GM12892 (cell line): ENCODE results near the gene RIN2. TPM values are rescaled to one million over a fixed set of nuclear protein-coding genes. Genes with fewer than 3 reads are reported as not detected.

Experiments used
- DNase-seq: peaks from one replicate; pipeline ENCODE4 v3.0.0; 2011; ENCODE audit not compliant: insufficient read length
- FAIRE-seq: peaks from 2 replicates; lab custom pipeline; 2011; peaks lifted over from hg19 to GRCh38; lab: Jason Lieb, UNC
- POLR2A ChIP-seq: IDR thresholded peaks from 2 replicates; pipeline ENCODE4 v1.6.1; 2011; ENCODE audit warnings: low read depth, low read length, control low read depth
- POLR2AphosphoS5 ChIP-seq: IDR thresholded peaks from 2 replicates; pipeline ENCODE4 v1.6.1; 2011; ENCODE audit warnings: low read depth, low read length, control low read depth
- TAF1 ChIP-seq: IDR thresholded peaks from 2 replicates; pipeline ENCODE4 v1.6.1; 2011; ENCODE audit warnings: low read depth, mild to moderate bottlenecking, control low read depth, low read length, borderline replicate concordance
- polyA plus RNA-seq: library from polyadenylated mRNA; unstranded; fragments of >200 nt; gene quantifications from one replicate; pipeline ENCODE4 v1.2.1, GENCODE V29; 2012; ENCODE audit warnings: missing spikeins, inconsistent platforms; ENCODE audit not compliant: missing spikeins

RIN2 gene, protein sequence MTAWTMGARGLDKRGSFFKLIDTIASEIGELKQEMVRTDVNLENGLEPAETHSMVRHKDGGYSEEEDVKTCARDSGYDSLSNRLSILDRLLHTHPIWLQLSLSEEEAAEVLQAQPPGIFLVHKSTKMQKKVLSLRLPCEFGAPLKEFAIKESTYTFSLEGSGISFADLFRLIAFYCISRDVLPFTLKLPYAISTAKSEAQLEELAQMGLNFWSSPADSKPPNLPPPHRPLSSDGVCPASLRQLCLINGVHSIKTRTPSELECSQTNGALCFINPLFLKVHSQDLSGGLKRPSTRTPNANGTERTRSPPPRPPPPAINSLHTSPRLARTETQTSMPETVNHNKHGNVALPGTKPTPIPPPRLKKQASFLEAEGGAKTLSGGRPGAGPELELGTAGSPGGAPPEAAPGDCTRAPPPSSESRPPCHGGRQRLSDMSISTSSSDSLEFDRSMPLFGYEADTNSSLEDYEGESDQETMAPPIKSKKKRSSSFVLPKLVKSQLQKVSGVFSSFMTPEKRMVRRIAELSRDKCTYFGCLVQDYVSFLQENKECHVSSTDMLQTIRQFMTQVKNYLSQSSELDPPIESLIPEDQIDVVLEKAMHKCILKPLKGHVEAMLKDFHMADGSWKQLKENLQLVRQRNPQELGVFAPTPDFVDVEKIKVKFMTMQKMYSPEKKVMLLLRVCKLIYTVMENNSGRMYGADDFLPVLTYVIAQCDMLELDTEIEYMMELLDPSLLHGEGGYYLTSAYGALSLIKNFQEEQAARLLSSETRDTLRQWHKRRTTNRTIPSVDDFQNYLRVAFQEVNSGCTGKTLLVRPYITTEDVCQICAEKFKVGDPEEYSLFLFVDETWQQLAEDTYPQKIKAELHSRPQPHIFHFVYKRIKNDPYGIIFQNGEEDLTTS
- polyA plus RNA-seq, result not detected

DNA sequence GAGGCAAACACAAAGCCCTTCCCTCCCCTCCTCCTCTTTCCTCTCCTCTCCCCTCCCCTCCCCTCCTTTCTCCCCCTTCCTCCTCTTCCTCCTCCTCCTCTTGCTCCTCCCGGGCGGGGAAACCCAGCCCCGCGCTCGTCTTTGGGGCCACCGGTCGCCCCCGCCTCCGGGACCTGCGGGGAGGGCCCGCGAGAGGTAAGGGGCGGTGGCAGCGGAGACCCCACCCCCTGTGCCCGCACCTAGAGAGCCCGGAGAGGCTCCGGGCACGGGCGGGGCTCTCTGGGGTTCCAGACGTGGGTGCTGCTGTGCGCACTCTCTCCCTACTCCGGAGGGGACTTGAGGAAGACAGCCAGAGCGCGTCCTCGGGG, at the start of gene RIN2:
TSS of gene RIN2 (plus strand) at position 126 of the 368 bp plus-strand sequence. CDS start 131,344 bp downstream, outside the sequence.
- no peak for TF ChIP-seq POLR2A
- TF ChIP-seq POLR2AphosphoS5, result no peak
- TF ChIP-seq TAF1, result no peak
- no peak for FAIRE-seq
- DNase-seq, result no peak

DNA sequence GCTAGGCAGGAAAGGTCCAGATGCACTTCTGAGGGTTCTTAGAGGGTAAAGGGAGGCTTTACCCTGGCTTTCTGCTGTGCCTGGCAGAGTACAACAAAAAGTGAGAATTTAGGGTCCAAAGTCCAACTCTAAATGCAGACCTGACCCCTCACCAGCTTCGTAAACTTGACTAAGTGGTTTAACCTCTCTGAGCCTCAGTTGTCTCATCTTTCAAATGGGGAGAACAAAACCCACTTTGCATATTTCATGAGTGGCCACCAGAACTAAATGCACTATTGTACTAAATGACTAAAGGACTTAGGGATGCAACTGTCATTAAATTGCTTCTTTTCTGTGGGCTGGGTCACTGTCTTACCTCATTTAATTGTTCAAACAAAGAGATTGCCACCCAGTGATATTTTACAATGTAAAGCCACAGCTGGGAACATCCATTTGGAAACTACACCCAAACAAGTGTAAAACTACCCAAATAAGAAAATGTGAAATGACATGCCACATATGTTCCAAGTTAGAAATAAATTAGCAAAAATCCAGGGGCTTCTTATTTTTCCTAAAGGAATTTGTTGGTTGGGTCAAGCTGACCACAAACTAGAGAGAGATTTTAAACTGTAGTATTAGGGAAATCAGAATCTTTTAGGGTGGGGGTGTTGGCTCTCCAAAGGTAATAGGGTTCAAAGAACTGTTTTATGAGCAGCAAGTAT, 48.3 kb upstream of the RIN2 start:
- TF ChIP-seq POLR2AphosphoS5 (no peak), POLR2A (no peak), TAF1 (no peak)
- DNase-seq (no peak), FAIRE-seq (no peak)

DNA sequence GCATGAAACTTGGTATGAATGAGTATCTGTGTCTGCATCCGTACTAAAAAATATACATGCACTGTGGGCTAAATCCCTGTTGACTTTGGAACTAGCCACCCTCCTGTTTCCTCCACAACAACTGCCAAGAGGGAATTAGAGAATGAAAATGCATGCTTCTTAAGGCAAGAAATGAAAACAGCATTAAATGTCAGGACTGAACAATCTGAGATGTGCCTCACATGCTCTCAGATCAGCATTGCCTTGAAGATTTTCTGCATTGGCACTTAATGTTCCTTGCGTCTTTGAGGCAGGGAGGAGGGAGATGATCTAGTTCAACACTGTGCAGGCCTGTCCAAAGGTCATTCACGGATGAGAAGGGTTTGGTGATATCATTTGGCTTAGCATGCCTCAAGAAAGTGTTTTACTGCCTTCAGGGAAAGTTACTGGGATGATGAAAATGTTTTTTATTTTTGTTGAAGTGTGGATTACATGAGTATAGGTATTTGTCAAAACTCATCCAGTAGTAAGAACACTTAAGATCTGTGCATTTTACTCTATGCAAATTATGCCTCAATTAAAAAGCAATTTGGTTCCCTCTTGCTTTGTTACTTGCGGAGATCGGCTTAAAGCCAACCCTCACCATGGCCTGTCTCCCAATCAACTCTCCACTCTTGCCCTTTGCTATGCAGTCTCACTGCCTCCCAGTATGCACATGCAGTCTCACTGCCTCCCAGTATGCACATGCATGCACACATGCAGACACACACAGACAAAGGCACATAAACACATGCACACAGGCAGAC, 47.5 kb upstream of the RIN2 start:
- FAIRE-seq (no peak), DNase-seq (no peak)
- no peak for TF ChIP-seq POLR2A

DNA sequence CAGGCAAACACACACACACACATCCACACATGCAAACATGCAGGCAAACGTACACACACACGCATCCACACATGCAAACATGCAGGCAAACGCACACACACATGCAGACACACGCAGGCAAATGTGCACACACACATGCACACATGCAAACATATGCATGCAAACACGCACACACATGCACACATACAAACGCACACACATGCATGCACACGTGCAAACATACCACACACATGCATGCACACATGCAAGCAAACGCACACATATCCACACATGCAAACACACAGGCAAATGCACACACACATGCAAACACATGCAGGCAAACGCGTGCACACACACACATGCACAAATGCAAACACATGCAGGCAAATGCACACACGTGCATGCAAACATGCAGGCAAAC, 46.9 kb upstream of the RIN2 start:
- DNase-seq (no peak), FAIRE-seq (no peak)
- TF ChIP-seq POLR2AphosphoS5 (no peak), POLR2A (no peak), TAF1 (no peak)

DNA sequence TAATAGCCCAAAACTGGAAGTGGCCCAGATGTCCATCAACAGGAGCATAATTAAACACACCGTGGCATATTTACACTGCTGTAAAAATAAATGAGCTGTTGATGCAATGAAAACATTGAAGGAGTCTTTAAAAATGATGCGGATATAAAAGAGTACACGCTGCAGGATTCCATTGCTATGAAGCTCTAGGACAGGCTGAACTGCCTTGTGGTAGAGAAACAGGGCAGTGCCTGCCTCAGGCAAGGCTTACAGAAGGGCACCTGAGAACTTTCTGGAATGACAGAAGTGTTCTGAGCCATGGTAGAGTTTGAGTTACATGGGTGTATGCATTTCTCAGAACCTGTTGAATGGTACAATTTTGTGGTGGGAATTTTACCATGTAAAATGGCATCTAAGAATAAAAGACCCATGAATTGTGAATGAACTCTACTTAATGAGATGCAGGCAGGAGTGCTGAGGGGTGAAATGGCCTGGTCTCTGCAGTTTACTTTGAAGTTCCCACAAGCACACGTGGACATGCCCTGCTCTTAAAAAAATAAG, 45.3 kb upstream of the RIN2 start:
- FAIRE-seq (no peak), DNase-seq (no peak)
- TF ChIP-seq POLR2A, result no peak
- no peak for TF ChIP-seq TAF1
- no peak for TF ChIP-seq POLR2AphosphoS5

DNA sequence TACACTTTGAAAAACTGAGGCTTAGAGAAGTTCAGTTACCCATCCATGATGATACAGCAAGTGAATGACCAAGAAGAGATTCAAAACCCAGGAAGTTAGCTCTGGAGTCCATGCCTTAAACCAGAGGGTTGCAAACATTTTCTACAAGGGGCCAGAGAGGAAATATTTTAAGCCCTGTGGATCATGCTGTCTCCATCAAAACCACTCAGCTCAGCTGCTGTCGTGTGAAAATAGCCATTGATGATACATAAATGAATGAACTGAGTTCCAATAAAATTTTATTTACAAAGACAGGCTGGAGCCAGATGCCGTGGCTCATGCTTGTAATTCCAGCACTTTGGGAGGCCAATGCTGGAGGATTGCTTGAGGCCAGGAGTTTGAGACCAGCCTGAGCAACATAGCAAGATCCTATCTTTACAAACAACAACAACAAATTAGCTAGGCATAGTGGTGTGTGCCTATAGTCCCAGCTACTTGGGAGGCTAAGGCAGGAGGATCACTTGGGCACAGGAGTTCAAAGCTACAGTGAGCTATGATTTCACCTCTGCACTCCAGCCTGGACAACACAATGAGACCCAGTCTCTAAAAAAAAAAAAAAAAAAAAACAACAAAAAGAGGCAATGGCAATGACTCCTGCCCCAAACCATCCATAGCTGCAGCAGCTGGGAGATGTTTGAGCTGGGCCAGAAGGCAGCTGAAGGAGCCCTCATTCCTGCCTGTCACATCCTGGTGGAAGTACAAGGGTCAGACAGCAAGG, 44.1 kb upstream of the RIN2 start:
- FAIRE-seq (no peak), DNase-seq (no peak)
- no peak for TF ChIP-seq POLR2A
- no peak for TF ChIP-seq POLR2AphosphoS5
- no peak for TF ChIP-seq TAF1

DNA sequence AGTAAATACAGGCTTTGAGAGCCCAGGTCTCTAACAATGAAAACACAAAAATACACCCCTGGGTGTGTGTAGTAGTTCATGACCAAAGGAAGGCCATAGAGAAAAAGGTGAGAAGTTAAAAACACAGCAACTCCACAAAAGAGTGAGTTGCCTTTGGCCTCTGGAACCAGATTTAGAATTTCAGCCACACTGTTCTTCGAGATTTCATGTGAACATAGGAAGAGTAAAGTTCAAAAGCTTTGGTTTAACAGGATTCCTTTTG, 43.5 kb upstream of the RIN2 start:
- FAIRE-seq (no peak), DNase-seq (no peak)
- TF ChIP-seq TAF1 (no peak), POLR2AphosphoS5 (no peak), POLR2A (no peak)

DNA sequence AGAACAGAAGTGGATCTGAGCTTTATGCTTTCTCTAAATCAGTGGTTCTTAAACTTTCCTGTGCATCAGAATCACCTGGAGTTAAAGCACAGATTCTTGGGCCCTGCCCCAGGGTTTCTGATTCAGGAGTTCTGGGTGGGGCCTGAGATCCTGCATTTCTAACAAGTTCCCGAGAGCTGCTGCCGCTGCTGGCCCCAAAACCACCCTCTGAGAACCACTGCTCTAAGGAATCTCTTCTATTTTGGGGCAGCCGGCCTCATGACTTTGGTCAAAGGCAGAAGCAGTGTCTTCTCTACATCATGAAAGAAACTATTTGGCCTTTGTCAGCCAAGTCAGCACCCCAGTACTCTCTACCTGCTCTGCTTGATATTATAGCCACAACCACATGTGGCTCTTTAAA, 42.1 kb upstream of the RIN2 start:
- FAIRE-seq, result no peak
- DNase-seq, result no peak
- TF ChIP-seq POLR2A, result no peak
- TF ChIP-seq POLR2AphosphoS5, result no peak
- TF ChIP-seq TAF1, result no peak

DNA sequence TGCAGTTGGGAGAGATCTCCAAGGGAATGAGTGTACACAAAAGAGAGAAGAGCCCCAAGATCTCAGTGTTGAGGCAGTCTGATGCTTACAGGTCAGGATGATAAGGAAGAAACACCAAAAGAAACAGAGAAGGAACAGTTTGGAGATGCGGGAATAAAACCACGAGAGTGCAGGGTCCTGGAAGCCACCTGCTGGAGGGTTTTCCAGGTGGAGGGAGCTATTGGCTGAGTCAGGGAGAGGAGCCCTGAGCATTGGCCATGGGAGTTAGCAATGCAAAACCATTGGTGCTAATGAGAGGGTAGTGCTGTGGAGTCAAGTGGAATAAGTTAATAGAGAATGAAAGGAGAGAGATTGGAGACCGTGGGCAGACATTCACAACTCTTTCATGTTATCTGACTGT, 39.2 kb upstream of the RIN2 start:
- DNase-seq (no peak), FAIRE-seq (no peak)
- no peak for TF ChIP-seq POLR2AphosphoS5

DNA sequence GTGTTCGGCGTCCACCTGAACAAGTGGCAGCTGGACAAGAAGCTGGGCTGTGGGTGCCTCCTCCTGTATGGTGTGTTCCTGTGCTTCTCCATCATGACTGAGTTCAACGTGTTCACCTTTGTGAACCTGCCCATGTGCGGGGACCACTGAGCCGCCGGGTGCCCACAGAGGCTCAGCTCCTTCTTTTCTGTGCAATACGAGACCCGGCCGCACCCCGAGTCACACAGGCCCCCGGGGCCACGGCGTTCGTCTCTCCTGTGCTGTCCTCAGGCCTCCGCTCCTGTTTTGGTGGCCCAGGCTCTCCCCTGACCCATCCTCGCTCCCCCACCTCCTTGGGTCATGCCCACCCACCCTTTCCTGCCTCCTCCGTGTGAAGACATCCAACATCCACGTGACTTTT, 37.1 kb upstream of the RIN2 start:
- FAIRE-seq, result no peak
- DNase-seq, result no peak
- TF ChIP-seq TAF1, result no peak
- TF ChIP-seq POLR2A, result no peak
- TF ChIP-seq POLR2AphosphoS5, result no peak

DNA sequence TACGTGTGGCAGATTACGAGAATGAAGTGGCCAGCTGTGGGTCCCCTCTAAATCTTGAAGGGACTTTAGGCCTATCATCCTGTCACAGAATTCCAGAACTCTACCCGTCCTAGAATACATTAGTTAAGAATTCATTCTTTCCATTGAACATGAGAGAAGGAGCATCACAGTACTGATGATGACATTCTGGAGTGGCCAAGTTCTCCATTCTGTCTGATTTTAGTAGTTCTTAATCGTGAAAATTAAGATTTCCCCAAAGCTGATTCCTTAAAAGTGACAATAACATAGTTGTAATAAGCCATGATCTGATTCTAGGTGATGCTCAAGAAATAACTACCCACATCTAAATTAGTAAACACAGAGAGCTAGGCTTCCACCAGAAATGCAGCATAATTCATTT, 35.0 kb upstream of the RIN2 start:
- DNase-seq (no peak), FAIRE-seq (no peak)
- TF ChIP-seq POLR2A, result no peak
- no peak for TF ChIP-seq POLR2AphosphoS5
- no peak for TF ChIP-seq TAF1
